ENCODE results near the gene GALNT18.

DNA sequence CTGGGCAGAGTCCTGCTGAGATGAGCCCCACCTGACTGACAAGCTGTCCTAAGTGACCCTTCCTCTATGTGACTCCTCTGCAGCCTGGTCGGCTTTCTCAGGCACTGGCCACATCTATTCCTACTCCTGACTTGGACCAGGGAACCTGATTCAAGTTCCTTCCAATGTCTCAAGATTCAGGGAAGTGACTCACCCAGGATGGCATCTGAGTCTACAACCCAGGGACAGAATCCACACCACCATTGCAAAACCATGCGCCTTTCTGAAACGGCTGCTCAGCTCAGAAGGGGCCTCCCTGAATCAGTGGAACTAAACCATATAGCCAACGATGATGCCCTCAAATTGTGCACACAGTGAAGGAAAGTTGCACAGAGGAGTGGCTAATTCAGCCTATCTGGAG lies 204.9 kb downstream of the GALNT18 start:
- TF ChIP-seq, protein P1, sequence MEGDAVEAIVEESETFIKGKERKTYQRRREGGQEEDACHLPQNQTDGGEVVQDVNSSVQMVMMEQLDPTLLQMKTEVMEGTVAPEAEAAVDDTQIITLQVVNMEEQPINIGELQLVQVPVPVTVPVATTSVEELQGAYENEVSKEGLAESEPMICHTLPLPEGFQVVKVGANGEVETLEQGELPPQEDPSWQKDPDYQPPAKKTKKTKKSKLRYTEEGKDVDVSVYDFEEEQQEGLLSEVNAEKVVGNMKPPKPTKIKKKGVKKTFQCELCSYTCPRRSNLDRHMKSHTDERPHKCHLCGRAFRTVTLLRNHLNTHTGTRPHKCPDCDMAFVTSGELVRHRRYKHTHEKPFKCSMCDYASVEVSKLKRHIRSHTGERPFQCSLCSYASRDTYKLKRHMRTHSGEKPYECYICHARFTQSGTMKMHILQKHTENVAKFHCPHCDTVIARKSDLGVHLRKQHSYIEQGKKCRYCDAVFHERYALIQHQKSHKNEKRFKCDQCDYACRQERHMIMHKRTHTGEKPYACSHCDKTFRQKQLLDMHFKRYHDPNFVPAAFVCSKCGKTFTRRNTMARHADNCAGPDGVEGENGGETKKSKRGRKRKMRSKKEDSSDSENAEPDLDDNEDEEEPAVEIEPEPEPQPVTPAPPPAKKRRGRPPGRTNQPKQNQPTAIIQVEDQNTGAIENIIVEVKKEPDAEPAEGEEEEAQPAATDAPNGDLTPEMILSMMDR (conservative IDR thresholded peaks at IDR 0.05): no peak
- TF ChIP-seq ZFX (IDR thresholded peaks at IDR 0.05): no peak
